ENCODE results near the gene ENO3.

The ENO3 gene

DNA sequence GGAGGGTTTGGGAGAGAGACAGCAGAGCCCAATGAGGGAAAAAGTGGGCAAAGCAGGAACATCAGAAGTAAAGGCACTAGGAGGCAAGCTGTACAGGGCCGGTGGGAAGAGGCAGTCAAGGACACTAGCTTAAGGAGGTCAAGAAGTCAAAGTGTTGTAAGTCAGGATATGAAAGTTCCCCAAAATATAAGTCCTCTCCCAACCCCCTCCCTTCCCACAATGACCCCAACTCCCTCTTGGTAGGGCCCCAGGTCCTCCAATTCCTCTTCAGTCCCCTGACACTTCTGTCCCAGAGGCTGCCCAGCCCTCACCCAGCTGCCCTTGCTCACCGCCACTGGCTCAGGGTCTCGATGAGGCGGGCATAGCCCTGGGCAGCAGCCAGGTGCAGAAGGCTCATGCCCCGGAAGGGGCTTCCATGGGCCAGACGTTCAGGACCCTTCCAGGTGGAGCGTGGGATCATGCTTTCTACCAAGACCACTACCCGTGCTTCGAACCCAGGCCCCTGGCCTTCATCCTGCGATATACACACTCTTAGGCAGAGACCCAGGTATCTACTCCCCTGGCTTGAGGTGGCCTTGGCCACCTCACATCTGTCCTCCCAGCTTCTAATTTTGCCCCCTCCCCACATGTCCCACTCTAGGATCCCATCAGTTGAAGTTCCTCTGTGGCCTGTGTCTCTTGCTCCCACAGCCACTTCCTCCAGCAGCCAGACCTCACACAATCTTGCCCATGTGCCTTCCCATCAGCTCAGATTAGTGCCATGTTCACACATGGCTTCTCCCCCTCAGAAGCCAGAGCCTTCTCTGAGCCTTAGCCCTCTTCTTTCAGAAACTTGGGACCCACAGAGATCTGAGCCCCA is 22.6 kb downstream of the ENO3 start:
- DNase-seq (ENCODE audit: low read depth in 2 of 2) = no peak

DNA sequence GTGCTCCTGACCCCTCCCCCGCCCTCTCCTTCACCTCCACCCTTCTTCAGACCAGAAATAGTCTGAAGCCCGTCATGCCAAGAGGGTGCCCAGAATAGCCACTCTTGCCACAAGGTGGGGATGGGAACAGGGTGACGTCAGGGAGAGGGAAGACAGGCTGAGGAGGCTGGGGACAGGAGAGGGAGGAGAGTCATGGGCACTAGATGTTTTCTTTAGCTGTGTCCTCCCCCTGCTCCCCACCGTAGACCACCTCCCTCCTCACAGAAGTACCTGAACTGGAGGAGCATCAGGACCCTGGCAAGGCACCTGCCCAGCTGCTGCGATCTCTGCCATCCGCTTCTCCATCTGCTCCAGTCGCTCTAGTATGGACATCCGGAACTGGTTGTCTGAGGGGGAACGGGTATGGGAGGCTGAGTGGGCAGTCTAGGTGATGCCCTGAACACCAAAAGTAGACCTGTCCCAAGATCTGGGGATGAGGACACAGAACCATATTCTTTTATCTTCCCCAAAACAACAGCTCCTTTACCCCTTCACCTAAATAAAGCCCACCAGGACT is 23.3 kb downstream of the ENO3 start:
- no peak for DNase-seq (ENCODE audit: low read depth in 2 of 2)

DNA sequence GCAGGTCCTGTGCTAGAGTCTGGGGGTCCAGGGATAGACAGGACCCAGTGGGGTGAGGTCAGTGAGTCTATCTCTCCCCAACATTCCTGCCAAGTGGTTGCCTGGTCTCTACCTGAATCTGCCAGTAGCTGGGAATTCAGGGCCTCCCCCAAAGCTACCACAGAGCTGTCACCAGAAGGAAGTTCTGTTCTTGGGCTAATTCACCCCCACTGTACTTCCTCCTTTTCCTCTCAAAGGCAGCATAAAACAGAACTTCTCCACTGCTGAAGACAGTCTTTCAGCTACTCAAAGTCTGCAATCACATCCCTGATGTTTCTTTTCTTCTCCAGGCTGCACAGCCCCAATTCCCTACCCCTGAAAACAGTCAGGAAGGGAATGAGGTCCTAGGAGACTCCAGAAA is 27.8 kb downstream of the ENO3 start:
- DNase-seq (ENCODE audit: low read depth in 2 of 2) = no peak

DNA sequence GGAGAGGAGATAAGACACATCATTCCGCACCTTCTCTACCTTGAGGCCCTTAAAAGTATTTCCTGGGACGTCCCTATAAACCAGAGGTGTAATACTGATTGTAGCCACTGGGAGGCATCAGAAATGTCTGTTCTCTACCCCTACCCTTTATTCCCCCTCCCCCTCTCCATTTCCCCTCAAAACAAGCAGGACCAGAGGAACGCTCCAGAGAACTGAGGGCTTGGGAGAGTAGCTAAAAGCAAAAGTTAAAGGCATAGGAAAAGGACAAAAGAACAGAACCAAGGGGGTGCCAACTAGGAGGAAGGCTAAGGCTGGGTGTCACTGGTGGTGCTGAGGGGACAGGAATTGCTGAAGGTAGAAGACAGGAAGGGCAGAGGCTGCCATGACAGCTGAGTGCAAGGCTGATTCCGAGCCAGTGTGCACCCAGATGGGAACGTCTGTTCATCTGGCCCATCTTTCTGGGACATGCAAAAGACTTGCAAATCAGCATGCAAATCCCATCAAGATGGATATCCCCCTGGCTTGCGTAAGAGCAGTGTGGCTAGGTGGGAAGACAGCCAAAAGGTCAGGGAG is 29.8 kb downstream of the ENO3 start:
- no peak for DNase-seq (ENCODE audit: low read depth in 2 of 2)

DNA sequence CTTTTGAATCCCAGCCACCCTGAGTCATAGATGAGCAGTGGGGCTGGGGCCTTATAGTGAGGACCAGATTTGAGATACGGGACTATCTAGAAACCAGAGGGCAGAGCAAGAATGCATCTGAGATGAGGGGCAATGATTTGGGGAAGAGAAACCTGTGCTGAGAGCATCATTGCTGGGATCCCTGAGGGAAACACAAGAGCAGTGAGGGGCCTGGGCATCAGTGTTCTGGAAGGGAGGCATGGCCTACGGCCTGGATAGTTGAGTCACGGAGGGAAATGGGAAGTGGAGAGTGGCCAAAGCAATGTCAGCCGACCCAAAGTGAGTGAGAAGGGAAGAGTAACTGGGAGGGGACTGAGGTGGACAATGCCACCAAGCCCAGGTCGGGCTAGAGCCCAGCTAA is 31.4 kb downstream of the ENO3 start:
- no peak for DNase-seq (ENCODE audit: low read depth in 2 of 2)

DNA sequence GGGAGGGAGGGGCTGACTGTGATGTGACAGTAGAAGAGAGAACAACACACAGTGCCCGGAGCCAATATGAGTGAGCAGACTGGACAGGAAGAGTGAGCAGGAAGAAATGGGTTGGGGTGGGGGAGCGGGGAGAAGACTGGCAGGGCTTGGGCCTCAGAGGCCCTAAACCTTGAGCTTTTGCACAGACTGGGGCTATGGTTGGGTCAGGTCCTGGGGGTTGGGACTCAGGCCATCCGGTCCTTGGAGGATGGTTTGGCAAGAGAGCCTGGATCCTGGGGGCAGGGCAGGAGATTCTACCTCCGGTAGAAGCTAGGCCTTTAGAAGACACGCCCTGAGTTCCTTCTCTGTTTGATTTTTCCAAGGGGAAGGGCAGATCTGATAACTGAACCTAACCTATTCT is 35.5 kb downstream of the ENO3 start:
- DNase-seq (ENCODE audit: low read depth in 2 of 2) = no peak

DNA sequence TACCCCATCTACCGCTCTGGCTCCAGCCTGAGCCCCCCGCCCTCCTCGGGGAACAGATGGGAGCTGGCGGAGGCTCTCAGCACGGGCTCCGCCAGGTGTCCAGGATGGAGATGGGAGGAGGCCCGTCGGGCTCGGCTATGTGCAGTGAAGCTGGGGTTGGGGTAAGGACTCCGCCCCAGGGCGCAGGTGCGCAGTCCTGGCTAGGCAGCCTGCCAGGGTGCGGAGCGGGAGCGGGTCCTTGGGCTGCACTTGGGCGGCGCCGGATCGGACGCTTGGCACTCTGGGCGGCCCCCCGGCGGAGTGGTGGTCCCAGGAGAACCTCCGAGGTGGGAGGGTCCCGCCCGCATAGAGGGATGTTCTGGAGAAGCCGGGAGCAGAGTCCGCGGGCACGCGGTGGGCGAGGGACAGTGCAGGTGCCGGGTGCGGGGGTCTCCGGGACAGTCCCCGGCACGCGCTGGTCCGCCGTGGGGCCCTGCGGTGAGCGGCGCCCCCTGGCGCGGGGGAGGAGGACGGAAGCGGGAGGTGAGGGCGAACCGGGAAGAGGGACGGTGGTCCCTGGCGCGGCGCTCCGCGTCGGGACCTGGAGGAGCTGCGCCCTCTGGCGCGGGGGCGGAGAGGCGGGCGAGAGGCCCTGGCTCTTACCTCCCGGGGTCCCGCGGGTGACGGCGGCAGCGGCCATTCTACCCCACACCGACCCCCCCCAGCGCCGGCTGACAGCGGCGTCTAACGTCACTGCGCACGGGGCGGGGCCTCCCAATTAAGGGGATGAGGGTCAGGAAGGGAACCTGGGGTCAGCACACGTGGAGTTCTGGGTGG is 36.2 kb downstream of the ENO3 start, which contains the start of gene CAMTA2:
TSS of gene CAMTA2 (minus strand) at position 725 of the 816 bp plus-strand sequence. CDS start 1,453 bp downstream, outside the sequence.
- peak; percentile 78 to 91 for DNase-seq (ENCODE audit: low read depth in 2 of 2)

DNA sequence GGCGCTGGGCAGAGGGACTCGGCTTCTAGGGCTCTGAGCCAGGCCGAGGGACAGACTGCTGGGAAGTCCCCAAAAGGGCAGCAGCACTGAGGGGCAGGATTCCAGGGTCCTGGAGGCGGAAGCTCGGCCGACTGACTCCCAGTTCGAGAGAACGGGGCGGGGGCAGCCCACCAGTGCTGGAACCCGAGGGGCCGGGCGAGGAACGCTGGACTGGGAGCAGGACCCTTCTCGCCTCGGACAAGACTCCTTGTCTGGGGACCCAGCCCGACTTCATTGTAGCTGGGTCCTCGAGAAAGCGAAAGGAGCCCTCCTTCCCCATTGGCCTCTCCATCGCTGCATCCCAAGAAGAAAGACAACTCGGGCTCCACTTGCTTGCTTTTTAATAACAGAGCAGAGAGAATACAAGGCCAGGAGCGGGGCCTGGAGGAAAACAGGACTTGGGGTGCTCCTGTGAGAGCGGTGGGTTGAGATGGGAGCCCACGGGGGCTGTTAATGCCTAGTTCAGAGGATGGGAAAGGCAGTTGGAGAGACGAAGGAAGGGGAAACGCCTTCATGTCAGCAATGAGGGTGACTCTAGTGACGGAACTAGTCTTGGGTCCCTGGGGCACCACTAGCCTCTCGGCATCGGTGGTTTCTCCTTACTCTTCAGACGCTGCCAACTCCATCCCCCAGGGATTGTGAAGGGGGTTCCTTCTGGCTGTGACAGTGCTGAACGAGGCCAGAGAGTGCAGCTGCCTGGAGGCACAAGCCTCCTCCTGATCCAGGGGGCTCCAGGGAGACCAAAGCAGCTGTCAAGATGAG is 37.0 kb downstream of the ENO3 start:
- no peak for DNase-seq (ENCODE audit: low read depth in 2 of 2)

DNA sequence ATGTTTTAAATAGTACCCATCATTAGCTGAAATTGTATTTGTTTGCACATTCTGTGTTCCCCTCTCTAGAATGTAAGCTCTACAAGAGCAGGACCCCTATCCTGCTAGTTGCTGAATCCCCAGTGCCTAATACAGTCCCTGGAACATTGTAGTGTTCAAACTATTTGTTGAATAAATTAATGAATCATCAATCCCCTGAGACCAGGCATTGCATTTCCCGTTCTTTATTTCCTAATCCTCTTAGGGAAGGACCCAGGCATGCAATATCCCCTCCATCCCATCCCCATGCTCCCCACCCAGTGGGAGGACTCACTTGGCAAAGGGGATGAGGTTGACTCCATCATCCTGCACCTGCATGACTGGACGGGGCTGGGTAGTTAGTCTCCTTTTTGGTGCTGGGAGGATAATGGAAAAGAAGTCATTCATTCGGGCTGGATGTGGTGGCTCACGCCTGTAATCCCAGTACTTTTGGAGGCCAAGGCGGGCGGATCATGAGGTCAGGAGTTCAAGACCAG is 43.2 kb downstream of the ENO3 start:
- DNase-seq (ENCODE audit: low read depth in 2 of 2) = no peak

DNA sequence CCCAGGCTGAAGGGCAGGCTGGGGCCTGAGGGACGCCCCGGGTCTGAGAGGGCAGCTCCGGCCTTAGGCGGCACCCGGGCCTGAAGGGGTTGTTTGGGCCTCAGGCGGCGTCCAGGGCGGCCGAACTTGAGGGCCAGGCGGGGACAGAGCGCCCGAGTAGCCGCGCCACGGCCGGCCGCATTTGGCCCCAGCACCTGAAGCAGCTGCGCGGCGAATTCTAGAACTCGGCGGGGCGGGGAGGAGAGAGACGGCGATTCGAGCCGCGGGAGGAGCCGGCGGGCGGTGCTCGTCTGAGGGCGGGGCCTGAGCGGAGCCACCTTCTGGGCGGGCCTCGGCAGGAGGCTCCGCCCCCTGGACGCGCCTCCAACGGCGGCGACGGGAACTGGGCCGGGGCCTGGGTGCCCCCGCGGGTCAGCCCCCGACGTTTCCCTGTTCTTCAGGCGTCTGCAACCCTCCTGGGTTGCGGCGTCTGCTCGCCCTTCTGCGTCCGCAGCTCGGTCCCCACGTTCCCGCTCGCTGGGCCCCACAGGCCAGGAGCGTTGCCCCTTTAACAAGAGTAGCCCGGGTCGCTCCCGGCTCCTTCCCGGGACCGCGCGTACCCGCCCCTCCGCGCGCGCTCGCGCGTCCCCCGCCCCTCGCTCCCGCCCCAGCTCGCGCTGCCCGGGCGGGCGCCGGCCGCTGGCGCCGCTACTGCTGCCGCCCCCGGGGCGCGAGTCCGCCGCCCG is 46.5 kb downstream of the ENO3 start, which contains the start of the genes INCA1 and KIF1C:
TSS of gene INCA1 (minus strand) at position 221 of the 725 bp plus-strand sequence. CDS start 3,085 bp downstream, outside the sequence.
TSS of gene KIF1C (plus strand) at position 649 of the 725 bp plus-strand sequence. CDS start 2,297 bp downstream, outside the sequence.
- peak; percentile 77 to 86 for DNase-seq (ENCODE audit: low read depth in 2 of 2)

DNA sequence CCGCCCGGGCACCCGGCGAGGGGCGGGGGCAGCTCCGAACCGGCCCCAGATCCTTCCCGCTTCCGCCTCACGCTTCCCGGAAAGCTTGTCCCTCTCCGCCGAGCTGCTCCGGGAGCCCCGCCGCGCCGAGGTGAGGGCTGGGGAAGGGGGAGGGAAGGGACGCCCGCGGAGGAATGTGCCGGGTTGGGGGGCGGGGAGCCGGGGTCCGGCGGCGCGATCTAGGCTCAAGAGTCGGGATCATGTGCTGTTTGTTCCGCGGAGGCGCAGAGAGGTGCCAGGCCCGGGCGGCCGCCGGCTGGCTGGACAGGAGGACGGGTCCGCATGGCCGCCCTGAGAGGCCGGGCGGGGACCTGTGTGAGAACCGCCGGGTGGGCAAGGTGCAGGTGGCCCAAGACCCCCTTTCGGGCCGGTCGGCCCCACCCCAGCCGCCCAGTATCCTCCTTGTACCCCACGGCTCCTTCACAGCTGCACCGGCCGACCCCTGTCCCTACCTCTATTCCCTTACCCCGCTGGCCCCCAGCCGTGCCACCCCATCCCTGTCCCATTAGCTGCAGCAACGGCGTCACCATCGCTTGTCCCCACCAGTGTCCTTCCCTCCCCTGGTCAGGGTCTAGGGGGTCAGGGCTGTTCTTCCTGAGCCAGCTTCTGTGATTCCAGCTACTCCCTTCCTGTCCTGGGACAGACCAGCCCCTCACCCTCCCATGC is 47.3 kb downstream of the ENO3 start:
- no peak for DNase-seq (ENCODE audit: low read depth in 2 of 2)

DNA sequence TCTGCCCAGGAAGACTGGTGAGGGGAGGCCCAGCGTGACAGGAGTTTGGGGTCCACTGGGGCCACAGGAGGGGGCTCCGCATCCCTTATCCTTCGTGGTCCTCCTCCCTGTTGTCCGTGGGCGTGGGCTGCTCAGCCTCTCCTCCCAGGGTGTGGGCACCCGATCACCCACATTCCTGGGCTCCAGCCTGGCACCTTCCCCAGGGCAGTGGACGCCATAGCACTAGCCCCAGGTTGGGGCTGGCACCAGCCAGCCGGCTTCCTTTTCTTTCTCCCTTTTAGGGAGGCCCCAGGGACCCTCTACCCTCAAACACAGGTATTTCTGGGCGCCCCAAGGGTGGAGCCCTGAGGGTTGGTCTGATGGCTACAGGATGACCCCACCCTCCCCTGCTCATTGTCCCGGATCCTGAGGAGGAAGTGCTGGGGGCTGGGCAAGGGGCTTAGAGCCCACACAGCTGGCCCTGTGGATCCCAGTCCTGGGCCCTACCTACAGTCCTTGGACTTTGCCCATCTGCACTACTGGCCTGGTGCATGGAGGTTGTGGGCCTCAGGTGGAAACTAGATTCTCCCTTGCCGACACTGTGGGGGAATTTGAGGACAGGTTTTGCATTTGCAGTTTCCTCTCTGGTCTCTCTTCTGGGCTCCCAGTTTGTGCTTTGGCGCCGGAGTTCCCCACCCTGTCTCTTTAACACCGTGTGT is 48.0 kb downstream of the ENO3 start:
- DNase-seq (ENCODE audit: low read depth in 2 of 2) = no peak

DNA sequence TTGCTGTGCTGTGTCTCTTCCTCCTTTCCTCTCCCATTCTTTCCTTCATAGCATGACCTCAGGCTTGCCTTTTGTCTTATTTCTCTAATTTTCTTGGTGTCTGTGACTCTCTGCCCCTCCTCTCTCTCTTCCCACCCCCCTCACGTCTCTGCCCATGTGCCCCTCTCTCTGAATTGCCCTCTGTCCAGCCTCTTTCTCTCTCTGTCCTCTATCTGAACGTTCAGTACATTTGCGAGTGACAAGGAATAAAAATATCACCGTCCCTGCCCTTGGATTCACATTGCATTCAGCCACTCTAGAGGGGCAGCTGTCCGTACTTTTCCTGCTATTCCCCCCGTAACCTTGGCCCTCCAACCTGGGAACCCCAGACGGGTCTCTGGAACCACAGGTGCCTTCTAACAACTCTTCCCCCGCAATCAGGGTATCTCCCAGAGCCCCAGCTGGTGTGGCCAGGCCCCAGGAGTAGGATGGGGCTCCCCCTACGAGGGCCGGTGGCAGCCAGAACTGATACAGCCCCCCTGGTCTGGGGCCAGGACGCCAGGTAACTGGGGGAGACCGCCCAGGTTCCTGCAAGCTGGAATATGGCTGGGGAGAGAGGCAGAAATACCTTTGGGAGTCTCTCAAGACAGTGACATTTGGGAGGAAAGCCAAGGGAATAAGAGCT is 48.6 kb downstream of the ENO3 start:
- DNase-seq (ENCODE audit: low read depth in 2 of 2) = no peak

DNA sequence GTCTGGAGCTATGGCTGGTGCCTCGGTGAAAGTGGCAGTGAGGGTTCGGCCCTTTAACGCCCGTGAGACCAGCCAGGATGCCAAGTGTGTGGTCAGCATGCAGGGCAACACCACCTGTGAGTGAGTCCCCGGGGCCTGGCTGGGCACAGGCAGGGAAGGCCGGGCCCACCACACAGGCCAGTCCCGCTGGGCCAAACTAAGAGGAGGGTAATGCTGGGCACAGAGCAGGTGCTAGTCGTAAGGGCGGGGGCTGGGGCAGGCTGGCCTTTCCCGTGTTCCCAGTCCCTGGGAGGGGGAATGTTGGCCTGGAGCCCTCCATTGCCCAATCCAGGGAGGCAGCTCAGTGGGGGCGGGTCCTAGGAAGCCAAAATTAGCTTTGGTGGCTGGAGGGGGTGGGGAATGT is 49.3 kb downstream of the ENO3 start:
- DNase-seq (ENCODE audit: low read depth in 2 of 2) = no peak

DNA sequence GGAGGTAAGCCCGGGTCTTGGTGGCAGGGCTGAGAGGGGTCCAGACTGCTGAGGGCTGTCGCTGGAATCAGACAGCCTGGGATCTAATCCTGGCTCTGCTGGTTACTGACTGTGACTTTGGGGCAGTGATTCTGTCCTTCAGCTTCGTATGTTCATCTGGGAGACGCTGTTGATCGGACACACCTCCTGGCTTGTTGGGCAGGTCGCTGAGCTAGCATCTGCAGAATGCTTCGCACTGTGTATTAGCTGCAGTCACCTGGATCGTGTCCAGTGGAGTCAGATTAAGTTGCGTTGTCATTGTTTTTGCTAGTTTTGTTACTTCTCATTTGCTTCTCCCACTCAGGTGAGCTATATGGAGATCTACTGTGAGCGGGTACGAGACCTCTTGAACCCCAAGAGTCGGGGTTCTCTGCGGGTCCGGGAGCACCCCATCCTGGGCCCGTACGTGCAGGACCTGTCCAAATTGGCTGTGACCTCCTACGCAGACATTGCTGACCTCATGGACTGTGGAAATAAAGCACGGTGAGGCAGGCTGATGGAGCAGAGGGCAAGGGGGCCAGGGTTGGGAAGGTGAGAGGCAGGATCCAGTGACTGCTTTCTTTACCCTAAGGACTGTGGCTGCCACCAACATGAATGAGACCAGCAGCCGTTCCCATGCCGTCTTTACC is 51.3 kb downstream of the ENO3 start:
- no peak for DNase-seq (ENCODE audit: low read depth in 2 of 2)

DNA sequence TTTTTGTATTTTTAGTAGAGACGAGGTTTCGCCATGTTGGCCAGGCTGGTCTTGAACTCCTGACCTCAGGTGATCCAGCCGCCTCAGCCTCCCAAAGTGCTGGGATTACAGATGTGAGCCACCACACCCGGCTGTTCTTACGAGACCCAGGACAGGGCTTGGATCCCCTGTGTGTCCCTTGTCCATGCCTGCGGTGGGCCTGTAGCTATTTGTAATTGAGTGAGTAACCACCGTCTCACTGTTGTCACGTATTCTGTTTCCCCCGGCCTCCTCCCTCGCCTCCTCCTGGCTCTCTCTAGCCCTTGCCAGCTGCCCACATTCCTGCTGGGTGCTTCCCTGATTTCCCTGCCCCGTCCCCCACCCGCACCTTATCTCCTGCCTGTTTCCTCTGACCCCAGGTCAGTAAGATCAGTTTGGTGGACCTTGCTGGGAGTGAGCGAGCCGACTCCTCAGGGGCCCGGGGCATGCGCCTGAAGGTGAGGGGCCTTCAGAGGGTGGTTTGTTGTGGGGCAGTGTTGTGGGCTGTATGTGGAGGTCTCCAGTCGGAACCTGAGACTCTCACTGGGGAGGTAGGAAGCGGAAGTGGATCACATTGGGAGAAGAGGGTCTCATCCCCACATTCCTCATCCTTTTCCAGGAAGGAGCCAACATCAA is 52.4 kb downstream of the ENO3 start:
- DNase-seq (ENCODE audit: low read depth in 2 of 2) = no peak

All from stimulated activated CD4-positive, alpha-beta T cell treated with anti-CD3 and anti-CD28 coated beads, Interleukin-12 subunit alpha, Interleukin-12 subunit beta, amount 100 ng/mL, for 24 hours (primary cell).